A673 (cell line): ENCODE measurements around the gene TARBP1. TPM values are rescaled to one million over a fixed set of nuclear protein-coding genes. Genes with fewer than 3 reads are reported as not detected.

ENCODE experiments used
- BruUV-seq: library from RNA; stranded (reverse); fragments of 400-500 nt; replicated peaks from 2 replicates; lab custom pipeline; 2021; lab: Mats Ljungman, UMichigan
- CTCF ChIA-PET: fragments of 300-600 bp; sonication (Branson Sonifier 250); formaldehyde crosslinking; loops from one replicate; lab custom pipeline; 2022; ENCODE audit warnings: antibody characterized with exemption; lab: Charles Lee
- POLR2A ChIA-PET: fragments of 300-600 bp; sonication (Branson Sonifier 250); formaldehyde crosslinking; loops from one replicate; lab custom pipeline; 2022; ENCODE audit warnings: antibody characterized with exemption; ENCODE audit not compliant: low non-redundant PET; lab: Charles Lee
- DNase-seq: peaks from one replicate; pipeline ENCODE4 v3.0.0-alpha.2; 2015; ENCODE audit warnings: low spot score
- H3K27ac ChIP-seq: fragments of 200-600 bp; sonication (generic); 2 replicates; pipeline ENCODE4 v1.5.1; 2016; ENCODE audit warnings: mixed run types, low read depth, mild to moderate bottlenecking, mixed read lengths, antibody characterized with exemption, low read length; ENCODE audit not compliant: poor library complexity, severe bottlenecking
- H3K27me3 ChIP-seq: fragments of 200-600 bp; sonication (generic); replicated peaks from 2 replicates; pipeline ENCODE4 v1.6.1; 2017; ENCODE audit warnings: mixed run types, low read depth, mild to moderate bottlenecking, mixed read lengths, antibody characterized with exemption, low read length; ENCODE audit not compliant: insufficient read depth, poor library complexity
- H3K36me3 ChIP-seq: fragments of 200-600 bp; sonication (generic); 2 replicates; pipeline ENCODE4 v1.6.1; 2016; ENCODE audit warnings: mixed run types, mild to moderate bottlenecking, mixed read lengths, antibody characterized with exemption, low read length; ENCODE audit not compliant: insufficient read depth, poor library complexity, severe bottlenecking
- H3K4me1 ChIP-seq: fragments of 200-600 bp; sonication (generic); 2 replicates; pipeline ENCODE4 v1.6.1; 2017; ENCODE audit warnings: mixed run types, mild to moderate bottlenecking, mixed read lengths, antibody characterized with exemption, low read length; ENCODE audit not compliant: insufficient read depth, poor library complexity, severe bottlenecking
- H3K4me3 ChIP-seq: fragments of 200-600 bp; sonication (generic); 2 replicates; pipeline ENCODE4 v1.5.1; 2016; ENCODE audit warnings: low read depth, mixed run types, mild to moderate bottlenecking, mixed read lengths, low read length; ENCODE audit not compliant: poor library complexity, severe bottlenecking
- H3K9me3 ChIP-seq: fragments of 200-600 bp; sonication (generic); 2 replicates; pipeline ENCODE4 v1.6.1; 2016; ENCODE audit warnings: mixed run types, low read depth, mild to moderate bottlenecking, mixed read lengths, antibody characterized with exemption, low read length; ENCODE audit not compliant: poor library complexity, severe bottlenecking
- CTCF ChIP-seq: fragments of 300-800, 200-600 bp; sonication (generic); conservative IDR thresholded peaks from 2 replicates; pipeline ENCODE4 v1.5.1; 2017; ENCODE audit warnings: low read depth, mild to moderate bottlenecking, antibody characterized with exemption, low read length, moderate library complexity, mixed read lengths
- EZH2 ChIP-seq: fragments of 200-600 bp; sonication (generic); IDR thresholded peaks from 2 replicates; pipeline ENCODE4 v1.6.1; 2017; ENCODE audit warnings: borderline replicate concordance, low read depth, mild to moderate bottlenecking, mixed read lengths, antibody characterized with exemption, low read length; ENCODE audit not compliant: poor library complexity, severe bottlenecking
- intact Hi-C: fragments of 100-400 bp; cut with micrococcal nuclease; formaldehyde crosslinking; loops from one replicate; pipeline ENCODE4 v1.10.0; 2022; ENCODE audit not compliant: unreplicated experiment
- total RNA-seq: library from RNA; stranded (reverse); gene quantifications from 2 replicates; pipeline ENCODE4 v1.2.3, GENCODE V29; 2021

Gene TARBP1
- total RNA-seq, 1 experiment from 2014 or later = 28.0 TPM

DNA sequence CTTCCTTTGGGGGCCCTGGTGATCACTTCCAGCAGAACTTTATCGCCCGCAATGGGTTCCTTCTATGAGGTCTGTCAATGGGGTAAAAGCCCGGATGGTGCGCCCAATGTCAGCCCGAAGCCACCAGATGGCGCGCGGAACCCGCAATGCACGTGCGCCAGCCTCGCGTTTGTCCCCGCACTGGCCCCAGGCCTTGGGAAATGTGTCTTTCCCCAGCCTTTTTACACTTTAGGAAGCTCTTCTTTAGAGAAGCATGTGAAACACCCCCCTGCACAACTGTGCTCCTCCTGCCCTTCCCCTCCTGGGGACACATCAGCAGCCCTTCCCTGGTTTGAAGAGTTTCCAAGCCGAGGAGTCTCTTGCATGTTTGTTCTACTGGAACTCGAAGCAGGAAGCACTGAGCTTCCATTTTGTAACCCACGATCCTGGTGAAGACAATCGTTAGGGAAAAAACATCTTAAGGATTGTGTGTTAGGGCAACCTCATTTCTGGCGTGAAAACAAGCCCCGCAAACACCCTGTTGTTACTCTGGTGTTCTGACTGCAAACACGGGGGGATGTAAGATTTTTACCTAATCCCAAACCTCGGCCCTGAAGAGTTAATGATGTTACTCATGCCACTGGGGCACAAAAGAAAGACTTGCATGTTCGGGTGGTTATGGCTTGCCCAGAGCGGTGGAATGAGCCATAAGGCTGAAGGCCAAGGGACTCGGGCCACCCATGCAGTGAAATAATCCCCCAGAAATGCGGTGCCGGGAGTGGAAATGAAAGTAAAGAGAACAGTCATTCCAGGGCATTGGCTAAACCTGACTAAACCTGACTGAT, 20.4 kb upstream of the TARBP1 start:
- ChIA-PET CTCF (interaction anchor here (0.5 to 2.3 kb wide), 7 partner anchors 19 to 594 kb away, joined by 3 to 13 read pairs (median 5); partner anchors contain the start of gene IRF2BP2), POLR2A (interaction anchor here (0.6 kb wide), 1 partner anchor 114 kb away, joined by 3 read pairs; no protein-coding TSS in a partner anchor)
- TSS peak; percentile 64 for BruUV-seq
- Histone ChIP-seq H3K4me3 (peak overlapping the region; percentile 1), H3K4me1 (peaks cover 41% of the 10 kb centered on the region), H3K9me3 (no peaks in the 10 kb centered on the region), H3K27ac (peak overlapping the region; percentile 83), H3K36me3 (no peaks in the 10 kb centered on the region), H3K27me3 (no peaks in the 10 kb centered on the region)
- intact Hi-C loops = loop anchor here (1.0 to 10.0 kb wide), 4 partner anchors 103 to 594 kb away; no protein-coding TSS in a partner anchor
- peak; percentile 95 for DNase-seq
- TF ChIP-seq EZH2 (no peak), CTCF (peak; percentile 96)

DNA sequence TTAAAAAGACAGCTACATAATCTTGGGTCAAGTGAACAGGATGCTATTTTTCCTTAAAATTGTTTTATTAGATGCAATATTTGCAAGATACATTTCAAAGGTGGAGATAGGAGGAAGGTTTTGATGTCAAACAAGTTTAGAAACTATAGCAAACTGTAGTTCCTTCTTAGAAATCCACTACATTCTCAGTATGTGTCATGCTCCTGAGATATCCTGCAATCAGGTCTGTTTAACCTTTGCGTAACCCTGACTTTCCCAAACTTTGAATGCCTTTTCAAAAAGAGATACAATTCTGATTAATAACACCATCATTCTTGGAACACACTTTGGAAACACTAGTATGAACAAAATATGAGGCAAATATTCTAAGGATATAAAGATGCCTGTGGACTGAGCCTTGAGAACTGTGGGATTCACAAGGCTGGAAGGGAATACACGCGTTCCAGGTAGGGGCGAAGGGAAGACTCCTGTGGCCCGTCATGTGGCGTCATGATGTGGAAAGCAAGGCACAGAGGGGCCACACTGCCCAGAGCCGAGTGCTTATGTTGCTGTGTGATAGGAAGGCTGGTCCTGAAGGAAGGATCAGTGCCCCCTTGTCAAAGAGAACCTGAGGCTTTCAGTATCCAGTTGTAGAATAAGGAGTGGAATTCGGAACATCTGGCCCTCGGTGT, 19.6 kb upstream of the TARBP1 start:
- TF ChIP-seq CTCF = no peak
- TF ChIP-seq EZH2 = no peak
- Histone ChIP-seq H3K4me3 (no peak overlapping the region), H3K36me3 (no peaks in the 10 kb centered on the region), H3K27ac (peak overlapping the region; percentile 83), H3K9me3 (no peaks in the 10 kb centered on the region), H3K27me3 (no peaks in the 10 kb centered on the region), H3K4me1 (peaks cover 41% of the 10 kb centered on the region)
- POLR2A ChIA-PET = no interaction called here
- no peak for DNase-seq
- intact Hi-C loops = loop anchor here (1.0 to 10.0 kb wide), 4 partner anchors 104 to 595 kb away; no protein-coding TSS in a partner anchor
- no TSS peak for BruUV-seq
- CTCF ChIA-PET = interaction anchor here (0.5 to 2.3 kb wide), 5 partner anchors 20 to 585 kb away, joined by 3 to 13 read pairs (median 5); no protein-coding TSS in a partner anchor

GRCh38 chr1:234497589-234497988, 18.6 kb upstream of the TARBP1 start:
- no peak overlapping the region for H3K4me3 ChIP-seq
- no peaks in the 10 kb centered on the region for H3K27me3 ChIP-seq
- H3K27ac ChIP-seq = no peak overlapping the region
- no peaks in the 10 kb centered on the region for H3K9me3 ChIP-seq
- no peaks in the 10 kb centered on the region for H3K36me3 ChIP-seq
- ChIA-PET POLR2A (no interaction called here), CTCF (no interaction called here)
- peaks cover 35% of the 10 kb centered on the region for H3K4me1 ChIP-seq
- intact Hi-C loops = loop anchor here (10.0 kb wide), 1 partner anchor 227 kb away; no protein-coding TSS in a partner anchor
- BruUV-seq = no TSS peak
- no peak for DNase-seq
- no peak for TF ChIP-seq CTCF
- TF ChIP-seq EZH2 = no peak
